ENCODE measurements around the gene OTUB1. TPM values are rescaled to one million over a fixed set of nuclear protein-coding genes. Genes with fewer than 3 reads are reported as not detected.

OTUB1 gene
- total and polyA plus RNA-seq, 2 of the 4 experiments (the other 2 are of a cell fraction) = 69.0 to 168 TPM

- POLR2A ChIA-PET (ENCODE audit: unreplicated experiment) = no interaction called here
- dilution Hi-C loops (cut with HindIII; ENCODE audit: low sequenced_read_pairs, unreplicated experiment) = no loop called here
Measured at GRCh38 chr11:64021757-64022093, 35.5 kb downstream of the OTUB1 start.

More at GRCh38 chr11:64021757-64022093, 35.5 kb downstream of the OTUB1 start:
- in situ Hi-C loops (cut with MboI; ENCODE audit: low sequenced_read_pairs) (no loop called here), intact Hi-C loops (cut with micrococcal nuclease) (no loop called here)
- peaks cover 11% of the 10 kb centered on the region for H3K27me3 ChIP-seq (ENCODE audit: control insufficient read depth, insufficient read depth, low read length)
- no peak overlapping the region for H3K4me2 ChIP-seq (ENCODE audit: low read depth, low read length)
- no peak overlapping the region for H2BK15ac ChIP-seq (ENCODE audit: low read depth, low read length)
- ATAC-seq (ENCODE audit: low read depth) = no peak
- no peaks in the 10 kb centered on the region for H3K9me3 ChIP-seq (ENCODE audit: control insufficient read depth, insufficient read depth, low read length)
- H3K4ac ChIP-seq (ENCODE audit: low read depth, low read length) = no peak overlapping the region
- H3K9me1 ChIP-seq (ENCODE audit: insufficient read depth, low read length) = no peaks in the 10 kb centered on the region
- WGBS, 2 experiments (ENCODE audit: extremely low coverage in 2 of 2, insufficient read length in 1 of 2) = 40% methylated on average over 1 of the region's 10 CpGs; no CpG with 5 or more reads in 1 of the 2 experiments
- H3K4me3 ChIP-seq (ENCODE audit: insufficient read depth, low read depth, low read length) = no peak overlapping the region
- no peak overlapping the region for H3K23ac ChIP-seq (ENCODE audit: low read depth, low read length)
- no peaks in the 10 kb centered on the region for H3K36me3 ChIP-seq (ENCODE audit: control insufficient read depth, insufficient read depth, low read length)
- H2AK5ac ChIP-seq (ENCODE audit: low read depth, low read length) = no peak overlapping the region
- H3K9ac ChIP-seq (ENCODE audit: low read depth, low read length) = no peak overlapping the region
- H3K27ac ChIP-seq (ENCODE audit: insufficient read depth, low read length) = no peak overlapping the region
- H2BK5ac ChIP-seq (ENCODE audit: low read depth, low read length, poor library complexity, severe bottlenecking) = no peak overlapping the region
- no peak for TF ChIP-seq ELK1 (IDR thresholded peaks at IDR 0.05; ENCODE audit: borderline replicate concordance, low read depth, low read length)
- no peak for TF ChIP-seq CTCF (conservative IDR thresholded peaks at IDR 0.05; ENCODE audit: low read depth, low read length)
- no peak for TF ChIP-seq POLR2A (IDR thresholded peaks at IDR 0.05; ENCODE audit: low read depth, low read length)
- no peak for TF ChIP-seq MXI1 (IDR thresholded peaks at IDR 0.05; ENCODE audit: borderline replicate concordance, low read depth, low read length)
- peak; percentile 43; the same call in 1 of the 2 replicates for TF ChIP-seq BHLHE40 (IDR thresholded peaks at IDR 0.05; ENCODE audit: low read depth, low read length)
- no peak for TF ChIP-seq RAD21 (IDR thresholded peaks at IDR 0.05; ENCODE audit: low read length)
- no peak for TF ChIP-seq MAZ (IDR thresholded peaks at IDR 0.05; ENCODE audit: borderline replicate concordance, low read depth, low read length)
- no peak overlapping the region for H2BK120ac ChIP-seq (ENCODE audit: low read depth, low read length)
- H3K79me1 ChIP-seq (ENCODE audit: low read depth in 1 of 2, low read length in 2 of 2) = no peaks in the 10 kb centered on the region
- H4K5ac ChIP-seq (ENCODE audit: low read depth, low read length) = no peak overlapping the region
- H3K56ac ChIP-seq (ENCODE audit: extremely low read depth, insufficient read depth, low read length) = no peak overlapping the region
- CTCF ChIA-PET = no interaction called here
- no peaks in the 10 kb centered on the region for H3K4me1 ChIP-seq (ENCODE audit: control insufficient read depth, insufficient read depth, low read length)
- H2AFZ ChIP-seq (replicated peaks; ENCODE audit: low read length, poor library complexity) = no peak overlapping the region
- H3K18ac ChIP-seq (ENCODE audit: low read depth, low read length) = no peak overlapping the region
- no TSS peak for BruUV-seq (replicated peaks)
- DNase-seq = no peak
- no peak overlapping the region for H4K8ac ChIP-seq (ENCODE audit: low read depth in 2 of 2, low read length in 2 of 2)
- H4K91ac ChIP-seq (ENCODE audit: insufficient read depth, low read depth, low read length) = no peak overlapping the region
- no peak overlapping the region for H2BK20ac ChIP-seq (ENCODE audit: low read depth, low read length)
- H3K14ac ChIP-seq (replicated peaks; ENCODE audit: low read depth, low read length) = no peak overlapping the region
- H4K20me1 ChIP-seq (ENCODE audit: insufficient read depth, low read length) = 0 out of 2 replicates have a peak, but pooled peaks cover 8% of the 10 kb centered on the region
- no peak overlapping the region for H2AK9ac ChIP-seq (replicated peaks; ENCODE audit: low read depth, low read length, poor library complexity)
